ENCODE results near the gene BCO2. TPM values are rescaled to one million over a fixed set of nuclear protein-coding genes. Genes with fewer than 3 reads are reported as not detected.

Gene BCO2
- total and polyA plus RNA-seq, 5 experiments from 2014 or later, result 1.9 to 2.3 TPM; not detected in 3

DNA sequence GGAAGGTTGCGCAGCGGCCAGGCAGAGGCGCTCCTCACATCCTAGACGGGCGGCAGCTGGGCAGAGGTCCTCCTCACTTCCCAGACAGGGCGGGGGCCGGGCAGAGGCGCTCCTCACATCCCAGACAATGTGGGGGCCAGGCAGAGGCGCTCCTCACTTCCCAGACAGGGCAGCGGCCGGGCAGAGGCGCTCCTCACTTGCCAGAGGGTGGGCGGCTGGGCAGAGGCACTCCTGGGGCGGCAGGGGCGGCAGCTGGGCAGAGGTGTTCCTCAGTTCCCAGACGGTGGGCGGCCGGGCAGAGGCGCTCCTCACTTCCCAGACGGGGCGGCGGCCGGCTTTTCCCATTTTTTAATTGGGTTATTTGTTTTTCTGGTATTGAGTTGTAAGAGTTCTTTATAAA lies 30.8 kb downstream of the BCO2 start:
- Mint-ChIP-seq H3K4me3 (no peak overlapping the region), H3K27ac (no peak overlapping the region)

DNA sequence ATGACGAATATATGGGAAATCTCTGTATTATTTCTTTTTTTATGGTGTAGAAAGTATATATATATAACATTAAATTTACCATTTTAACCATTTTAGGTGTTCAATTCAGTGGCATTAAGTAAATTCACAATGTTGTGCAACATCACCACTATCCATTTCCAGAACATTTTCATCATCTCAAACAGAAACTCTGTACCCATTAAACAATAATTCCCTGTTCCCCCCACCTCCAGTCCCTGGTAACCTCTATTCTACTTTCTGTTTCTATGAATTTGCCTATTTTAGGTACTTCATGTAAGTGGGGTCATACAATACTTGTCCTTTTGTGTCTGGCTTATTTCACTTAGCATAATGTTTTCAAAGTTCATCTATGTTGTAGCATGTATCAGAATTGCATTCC lies 35.6 kb downstream of the BCO2 start:
- DNase-seq (no peak), ATAC-seq (no peak)
- Mint-ChIP-seq H3K27me3 (peaks cover 0 to 9% (median 1%) of the 10 kb centered on the region in 5 donors), H3K9me3 (no peaks in the 10 kb centered on the region), H3K4me1 (peaks cover 0 to 9% (median 0%) of the 10 kb centered on the region in 4 donors), H3K36me3 (peaks cover 0 to 3% (median 0%) of the 10 kb centered on the region in 3 donors), H3K27ac (no peak overlapping the region), H3K4me3 (no peak overlapping the region)
- POLR2A ChIA-PET, result no interaction called here

More for the DNA sequence above, 30.8 kb downstream of the BCO2 start:
- Mint-ChIP-seq H3K4me1 (no peaks in the 10 kb centered on the region), H3K9me3 (no peaks in the 10 kb centered on the region), H3K36me3 (peaks cover 0 to 6% (median 0%) of the 10 kb centered on the region in 3 donors), H3K27me3 (peaks cover 0 to 2% (median 0%) of the 10 kb centered on the region in 5 donors)
- DNase-seq (no peak), ATAC-seq (no peak)
- POLR2A ChIA-PET, result no interaction called here

DNA sequence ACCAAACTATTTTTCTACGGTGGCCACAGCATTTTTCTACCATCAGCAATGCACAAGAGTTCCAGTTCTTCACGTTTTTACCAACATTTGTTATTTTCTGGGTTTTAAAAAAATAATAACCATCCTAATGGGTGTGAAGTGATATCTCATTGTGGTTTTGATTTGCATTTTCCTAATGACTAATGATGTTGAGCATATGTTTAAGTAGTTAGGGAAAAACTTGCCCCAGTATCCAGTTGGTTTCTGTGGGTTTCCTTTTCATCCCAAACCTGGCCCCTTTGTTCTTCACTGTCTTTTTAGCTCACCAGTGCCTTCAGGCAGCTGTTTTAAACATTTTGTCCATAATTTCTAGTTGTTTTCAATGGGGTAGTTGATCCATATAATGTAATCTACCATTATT lies 36.2 kb downstream of the BCO2 start:
- peaks cover 0 to 2% (median 0%) of the 10 kb centered on the region in 3 donors for H3K36me3 Mint-ChIP-seq
- H3K9me3 Mint-ChIP-seq, result no peaks in the 10 kb centered on the region
- H3K4me3 Mint-ChIP-seq, result no peak overlapping the region
- H3K27ac Mint-ChIP-seq, result no peak overlapping the region
- DNase-seq (no peak), ATAC-seq (no peak)
- peaks cover 0 to 9% (median 1%) of the 10 kb centered on the region in 5 donors for H3K27me3 Mint-ChIP-seq
- H3K4me1 Mint-ChIP-seq, result peaks cover 0 to 9% (median 0%) of the 10 kb centered on the region in 4 donors
- POLR2A ChIA-PET, result no interaction called here

DNA sequence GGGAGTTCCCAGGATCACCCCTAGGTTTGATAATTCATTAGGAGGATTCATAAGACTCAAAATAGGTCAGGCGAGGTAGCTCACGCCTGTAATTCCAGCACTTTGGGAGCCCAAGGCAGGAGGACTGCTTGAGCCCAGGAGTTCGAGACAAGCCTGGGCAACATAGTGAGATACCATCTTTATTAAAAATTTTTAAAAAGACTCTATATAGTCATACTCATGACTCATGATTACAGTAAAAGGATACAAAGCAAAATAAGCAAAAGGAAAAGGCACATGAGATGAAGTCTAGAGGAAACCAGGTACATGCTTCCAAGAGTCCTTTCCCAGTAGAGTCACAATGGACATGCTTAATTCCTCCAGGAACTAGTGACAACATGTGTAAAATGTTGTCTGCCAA lies 37.0 kb downstream of the BCO2 start:
- Mint-ChIP-seq H3K36me3 (no peaks in the 10 kb centered on the region), H3K27ac (no peak overlapping the region), H3K4me3 (no peak overlapping the region), H3K27me3 (peaks cover 0 to 9% (median 1%) of the 10 kb centered on the region in 5 donors), H3K4me1 (peaks cover 0 to 9% (median 0%) of the 10 kb centered on the region in 4 donors), H3K9me3 (no peaks in the 10 kb centered on the region)
- no peak for DNase-seq
- POLR2A ChIA-PET, result interaction anchor here (0.7 kb wide), 1 partner anchor 1907 kb away, joined by 3 read pairs; no protein-coding TSS in a partner anchor
- ATAC-seq, result no peak

DNA sequence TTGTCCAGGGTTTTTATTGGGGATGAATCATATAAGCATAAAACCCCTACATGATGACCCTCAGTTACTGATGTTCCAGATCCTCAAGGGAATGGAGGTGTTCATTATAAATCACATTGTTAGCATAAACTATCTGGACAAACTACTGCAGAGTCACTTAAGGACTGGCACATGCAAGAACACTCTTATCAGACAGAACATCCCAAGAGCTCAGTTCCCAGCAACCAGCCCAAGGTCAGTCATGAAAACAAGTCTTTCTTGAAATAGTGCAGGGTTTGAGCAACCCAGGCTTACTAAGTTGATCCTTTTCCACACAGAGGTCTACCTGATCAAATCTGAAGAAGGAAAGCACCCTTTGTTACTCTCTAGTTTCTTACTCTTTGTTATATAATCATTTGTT lies 37.4 kb downstream of the BCO2 start:
- DNase-seq, result no peak
- no peak overlapping the region for H3K27ac Mint-ChIP-seq
- peaks cover 0 to 9% (median 0%) of the 10 kb centered on the region in 4 donors for H3K4me1 Mint-ChIP-seq
- no peak overlapping the region for H3K4me3 Mint-ChIP-seq
- ATAC-seq, result no peak
- H3K36me3 Mint-ChIP-seq, result no peaks in the 10 kb centered on the region
- H3K9me3 Mint-ChIP-seq, result no peaks in the 10 kb centered on the region
- H3K27me3 Mint-ChIP-seq, result peaks cover 0 to 9% (median 1%) of the 10 kb centered on the region in 5 donors
- POLR2A ChIA-PET, result interaction anchor here (0.7 kb wide), 1 partner anchor 1907 kb away, joined by 3 read pairs; no protein-coding TSS in a partner anchor

DNA sequence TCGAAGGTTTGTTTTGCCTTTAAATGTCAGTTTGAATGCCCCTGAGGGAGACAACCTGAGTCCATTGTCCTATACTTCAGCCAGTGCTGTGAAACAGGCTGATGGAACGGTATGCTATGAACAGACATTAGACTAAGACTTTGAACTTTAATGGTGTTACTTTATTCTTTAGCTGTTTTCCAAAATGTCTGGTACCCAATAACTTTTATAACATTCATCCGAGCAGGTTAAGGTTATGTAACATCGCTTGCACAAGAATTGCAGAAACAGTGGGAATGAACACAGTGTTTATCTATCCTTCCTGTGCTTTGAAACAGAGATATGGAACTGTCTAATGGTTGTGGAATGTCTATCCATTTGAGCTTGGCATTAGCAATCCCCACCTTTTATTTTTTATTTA lies 38.4 kb downstream of the BCO2 start:
- POLR2A ChIA-PET, result no interaction called here
- no peak overlapping the region for H3K4me3 Mint-ChIP-seq
- no peaks in the 10 kb centered on the region for H3K9me3 Mint-ChIP-seq
- no peak overlapping the region for H3K27ac Mint-ChIP-seq
- H3K27me3 Mint-ChIP-seq, result peaks cover 0 to 9% (median 1%) of the 10 kb centered on the region in 5 donors
- H3K36me3 Mint-ChIP-seq, result no peaks in the 10 kb centered on the region
- DNase-seq (no peak), ATAC-seq (no peak)
- peaks cover 0 to 9% (median 0%) of the 10 kb centered on the region in 4 donors for H3K4me1 Mint-ChIP-seq

DNA sequence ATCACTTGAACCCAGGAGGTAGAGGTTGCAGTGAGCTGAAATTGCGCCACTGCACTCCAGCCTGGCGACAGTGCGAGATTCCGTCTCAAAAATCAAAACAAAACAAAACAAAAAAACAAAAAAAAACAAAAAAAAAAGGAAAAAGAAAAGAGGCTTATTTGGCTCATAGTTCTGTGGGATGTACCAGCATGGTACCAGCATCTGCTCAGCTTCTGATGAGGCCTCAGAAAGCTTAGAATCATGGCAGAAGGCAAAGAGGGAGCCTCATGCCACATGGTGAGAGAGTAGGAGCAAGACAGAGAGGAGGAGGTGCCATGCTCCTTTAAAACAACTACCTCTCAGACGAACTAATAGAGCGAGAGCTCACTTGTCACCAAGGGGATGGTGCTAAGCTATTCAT lies 40.3 kb downstream of the BCO2 start:
- POLR2A ChIA-PET, result interaction anchor here (0.8 kb wide), 1 partner anchor 65 kb away, joined by 3 read pairs; no protein-coding TSS in a partner anchor
- Mint-ChIP-seq H3K4me3 (no peak overlapping the region), H3K4me1 (peaks cover 2 to 12% (median 5%) of the 10 kb centered on the region in 4 donors), H3K27ac (no peak overlapping the region), H3K9me3 (no peaks in the 10 kb centered on the region), H3K27me3 (peaks cover 0 to 9% (median 1%) of the 10 kb centered on the region in 5 donors), H3K36me3 (no peaks in the 10 kb centered on the region)
- ATAC-seq, result no peak
- no peak for DNase-seq

DNA sequence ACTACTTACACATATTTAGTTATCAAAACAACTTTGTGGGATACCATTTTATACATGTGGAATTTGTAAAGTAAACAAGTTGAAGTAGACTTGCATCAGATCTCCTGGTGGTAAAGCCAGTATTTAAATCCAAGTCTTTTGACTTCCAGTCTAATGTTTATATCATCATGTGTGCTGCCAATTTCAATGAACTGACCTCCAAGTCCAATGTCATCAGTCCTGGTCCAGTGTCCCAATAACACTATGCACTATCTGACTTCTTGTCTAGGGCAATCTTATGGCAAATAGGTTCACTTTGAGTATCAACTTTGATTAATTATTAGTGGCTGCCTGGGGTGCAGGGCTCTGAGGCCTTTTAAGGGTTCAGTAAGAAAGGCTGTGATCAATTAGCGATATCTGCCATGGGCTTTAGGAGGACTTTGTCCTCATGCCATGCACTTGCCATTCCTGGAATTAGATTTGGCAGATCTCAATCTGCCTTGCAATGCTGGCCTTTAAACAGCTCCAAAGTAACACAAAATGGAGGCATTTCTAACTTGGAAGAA lies 41.3 kb downstream of the BCO2 start:
- ATAC-seq, result no peak
- Mint-ChIP-seq H3K27ac (peak overlapping the region in 1 of 10 donors; percentile 61), H3K27me3 (peaks cover 0 to 9% (median 1%) of the 10 kb centered on the region in 5 donors), H3K4me3 (no peak overlapping the region), H3K4me1 (peaks cover 2 to 8% (median 5%) of the 10 kb centered on the region in 4 donors), H3K36me3 (no peaks in the 10 kb centered on the region), H3K9me3 (no peaks in the 10 kb centered on the region)
- DNase-seq, result no peak
- POLR2A ChIA-PET, result no interaction called here

DNA sequence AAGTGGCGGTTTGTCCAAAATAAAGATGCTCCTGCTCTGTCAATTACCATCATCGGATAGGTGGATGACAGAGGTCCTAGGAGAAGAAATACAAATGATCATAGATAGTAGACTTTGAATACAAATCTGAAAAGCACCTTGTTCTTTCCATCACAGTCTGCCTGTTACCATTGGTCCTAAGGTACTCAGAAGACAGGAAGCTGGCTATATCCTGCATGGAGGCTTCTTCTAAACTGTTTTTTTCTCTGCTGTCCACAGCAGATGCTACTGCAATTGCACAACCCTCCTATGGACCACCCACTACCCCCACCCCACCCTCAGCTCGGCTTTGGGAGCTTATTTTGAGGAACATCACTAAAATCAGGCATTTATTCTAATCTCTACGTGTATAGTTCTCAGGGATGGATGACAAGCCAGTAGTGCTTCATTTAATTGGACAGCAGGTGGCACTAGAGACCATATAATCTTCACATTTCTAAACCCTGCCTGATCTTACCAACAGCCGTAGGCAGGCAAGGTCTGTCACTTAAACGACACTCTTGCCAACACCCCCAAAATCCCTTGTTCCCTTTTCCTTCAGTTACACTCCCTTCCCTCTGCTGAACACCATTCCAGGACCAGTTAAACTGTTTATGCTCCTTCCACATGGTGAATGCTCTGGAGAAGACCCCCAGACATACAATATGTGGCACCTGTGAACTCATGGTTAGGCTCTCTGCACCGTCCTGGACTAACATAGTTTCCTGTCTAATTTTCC lies 44.3 kb downstream of the BCO2 start:
- H3K27ac Mint-ChIP-seq, result peak overlapping the region in 1 of 10 donors; percentile 17
- H3K4me3 Mint-ChIP-seq, result no peak overlapping the region
- H3K27me3 Mint-ChIP-seq, result no peaks in the 10 kb centered on the region
- peaks cover 2 to 9% (median 3%) of the 10 kb centered on the region in 4 donors for H3K4me1 Mint-ChIP-seq
- no peaks in the 10 kb centered on the region for H3K36me3 Mint-ChIP-seq
- POLR2A ChIA-PET, result interaction anchor here (1.6 kb wide), 1 partner anchor 61 kb away, joined by 9 read pairs; no protein-coding TSS in a partner anchor
- ATAC-seq, result peak; percentile 99 to 100
- no peaks in the 10 kb centered on the region for H3K9me3 Mint-ChIP-seq
- DNase-seq, result peak in 9 of 10 donors; percentile 20 to 81 (median 56)

DNA sequence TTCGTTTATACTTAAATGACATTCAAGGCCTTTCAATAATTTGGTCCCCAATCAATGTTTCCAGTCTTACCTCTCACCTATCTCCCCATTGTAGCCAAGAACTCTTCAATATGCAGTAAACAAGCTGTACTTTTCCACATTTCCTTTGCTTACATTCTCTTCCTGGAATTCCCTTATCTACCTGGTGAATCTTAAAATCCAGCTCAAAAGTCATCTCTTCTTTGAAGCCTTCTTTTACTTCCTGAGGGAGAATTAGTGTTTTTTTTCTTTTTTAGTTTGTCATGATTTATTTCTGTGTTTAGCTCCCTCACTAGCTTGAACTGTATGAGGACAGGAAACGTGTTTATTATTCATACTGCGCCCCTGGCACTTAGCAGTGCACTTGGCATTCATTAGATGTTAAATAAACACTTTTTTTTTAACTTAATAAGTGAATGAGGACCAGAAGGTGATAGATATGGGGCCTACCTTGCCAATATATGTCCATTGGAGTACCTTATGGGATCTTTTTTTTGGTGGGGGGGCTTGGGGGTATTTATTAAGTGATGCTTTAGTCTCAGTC lies 46.0 kb downstream of the BCO2 start:
- POLR2A ChIA-PET, result interaction anchor here (0.5 kb wide), 1 partner anchor 59 kb away, joined by 3 read pairs; no protein-coding TSS in a partner anchor
- Mint-ChIP-seq H3K27me3 (no peaks in the 10 kb centered on the region), H3K36me3 (no peaks in the 10 kb centered on the region), H3K4me3 (no peak overlapping the region), H3K4me1 (peaks cover 3 to 15% (median 10%) of the 10 kb centered on the region in 4 donors), H3K9me3 (no peaks in the 10 kb centered on the region), H3K27ac (peak overlapping the region in 1 of 10 donors; percentile 7)
- DNase-seq (no peak), ATAC-seq (no peak)

DNA sequence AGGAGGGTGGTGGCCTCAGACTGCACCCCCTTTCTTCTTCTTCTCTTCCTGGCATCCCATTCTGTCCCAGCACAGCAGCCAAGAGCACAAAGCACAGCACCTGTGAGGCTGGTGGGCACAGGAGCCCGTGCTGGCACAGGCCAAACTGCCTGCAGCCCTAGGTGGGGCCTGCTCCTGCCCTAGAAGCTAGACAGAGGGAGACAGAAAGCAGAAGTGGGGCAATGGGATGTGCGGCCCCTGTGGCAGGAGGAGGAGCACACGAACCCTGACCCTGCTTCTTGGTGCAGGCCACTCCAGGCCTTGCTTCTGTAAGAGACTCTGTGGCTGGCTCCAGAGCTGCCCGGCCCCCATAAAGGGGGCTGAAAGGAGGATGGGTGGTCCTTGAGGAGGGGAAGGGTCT lies 47.0 kb downstream of the BCO2 start:
- H3K36me3 Mint-ChIP-seq, result no peaks in the 10 kb centered on the region
- ATAC-seq, result no peak
- no peak overlapping the region for H3K4me3 Mint-ChIP-seq
- POLR2A ChIA-PET, result no interaction called here
- no peak for DNase-seq
- no peaks in the 10 kb centered on the region for H3K9me3 Mint-ChIP-seq
- H3K27ac Mint-ChIP-seq, result no peak overlapping the region
- H3K4me1 Mint-ChIP-seq, result peaks cover 6 to 22% (median 17%) of the 10 kb centered on the region in 4 donors
- H3K27me3 Mint-ChIP-seq, result no peaks in the 10 kb centered on the region

DNA sequence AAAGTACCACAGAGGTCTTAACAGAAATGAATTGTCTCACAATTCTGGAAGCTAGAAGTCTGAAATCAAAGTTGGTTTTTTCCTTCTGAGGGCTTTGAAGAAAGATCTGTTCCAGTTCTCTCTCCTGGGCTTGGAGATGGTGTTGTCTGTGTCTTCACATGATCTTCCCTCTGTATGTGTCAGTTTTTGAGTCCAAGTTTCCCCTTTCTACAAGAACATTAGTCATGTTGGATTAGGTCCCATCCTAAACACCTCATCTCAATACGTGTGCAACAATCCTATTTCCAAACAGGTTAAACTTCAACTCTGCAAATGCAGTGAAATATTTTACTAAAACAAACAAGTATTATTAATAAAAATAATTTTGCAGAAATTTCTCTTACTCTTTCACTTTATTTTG lies 47.8 kb downstream of the BCO2 start:
- POLR2A ChIA-PET, result no interaction called here
- no peak for ATAC-seq
- no peak for DNase-seq
- Mint-ChIP-seq H3K4me1 (peaks cover 8 to 30% (median 24%) of the 10 kb centered on the region in 4 donors), H3K9me3 (no peaks in the 10 kb centered on the region), H3K4me3 (no peak overlapping the region), H3K27me3 (no peaks in the 10 kb centered on the region), H3K36me3 (peaks cover 0 to 1% (median 0%) of the 10 kb centered on the region in 3 donors), H3K27ac (no peak overlapping the region)

Measured in naive thymus-derived CD8-positive, alpha-beta T cell (primary cell).